Choroid plexus epithelial cell (primary cell): Measurements from ENCODE around the gene ARHGAP26.
A peak's percentile ranks its signal among the peaks of the same experiment; 100 is the strongest.

Source experiments
- DNase-seq: peaks from one replicate; pipeline ENCODE4 v3.0.0-alpha.2; 2010; ENCODE audit warnings: low read depth
- H3K4me3 ChIP-seq: 2 replicates; pipeline ENCODE4 v1.5.1; 2011; ENCODE audit warnings: low read depth, mild to moderate bottlenecking, control low read depth, low read length, moderate library complexity
- TF ChIP-seq, protein P1 (sequence below): conservative IDR thresholded peaks from 2 replicates; pipeline ENCODE4 v1.5.1; 2011; ENCODE audit warnings: low read depth, mild to moderate bottlenecking, control low read depth, inconsistent platforms, low read length, moderate library complexity

ARHGAP26 gene

DNA sequence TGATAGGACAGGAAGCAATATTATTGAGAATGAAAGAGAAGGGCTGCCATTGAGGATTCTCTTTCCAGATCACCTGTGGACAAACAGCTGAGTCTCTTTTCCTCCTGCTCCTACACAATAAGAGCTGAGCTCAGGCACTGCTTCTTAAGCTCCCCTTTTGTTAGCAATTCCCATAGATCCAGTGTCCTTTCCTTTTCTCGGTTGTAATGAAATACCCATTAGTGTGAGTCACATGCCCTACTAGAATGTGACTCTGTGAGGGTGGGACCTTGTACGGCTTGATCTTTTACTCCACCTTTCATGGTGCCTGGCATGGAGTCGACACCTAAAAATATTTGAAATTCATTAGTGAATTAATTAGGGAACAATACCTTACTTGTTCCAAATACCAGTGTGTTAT lies 364.1 kb downstream of the ARHGAP26 start:
- DNase-seq = no peak
- TF ChIP-seq, protein P1, sequence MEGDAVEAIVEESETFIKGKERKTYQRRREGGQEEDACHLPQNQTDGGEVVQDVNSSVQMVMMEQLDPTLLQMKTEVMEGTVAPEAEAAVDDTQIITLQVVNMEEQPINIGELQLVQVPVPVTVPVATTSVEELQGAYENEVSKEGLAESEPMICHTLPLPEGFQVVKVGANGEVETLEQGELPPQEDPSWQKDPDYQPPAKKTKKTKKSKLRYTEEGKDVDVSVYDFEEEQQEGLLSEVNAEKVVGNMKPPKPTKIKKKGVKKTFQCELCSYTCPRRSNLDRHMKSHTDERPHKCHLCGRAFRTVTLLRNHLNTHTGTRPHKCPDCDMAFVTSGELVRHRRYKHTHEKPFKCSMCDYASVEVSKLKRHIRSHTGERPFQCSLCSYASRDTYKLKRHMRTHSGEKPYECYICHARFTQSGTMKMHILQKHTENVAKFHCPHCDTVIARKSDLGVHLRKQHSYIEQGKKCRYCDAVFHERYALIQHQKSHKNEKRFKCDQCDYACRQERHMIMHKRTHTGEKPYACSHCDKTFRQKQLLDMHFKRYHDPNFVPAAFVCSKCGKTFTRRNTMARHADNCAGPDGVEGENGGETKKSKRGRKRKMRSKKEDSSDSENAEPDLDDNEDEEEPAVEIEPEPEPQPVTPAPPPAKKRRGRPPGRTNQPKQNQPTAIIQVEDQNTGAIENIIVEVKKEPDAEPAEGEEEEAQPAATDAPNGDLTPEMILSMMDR = no peak
- H3K4me3 ChIP-seq = no peak overlapping the region

DNA sequence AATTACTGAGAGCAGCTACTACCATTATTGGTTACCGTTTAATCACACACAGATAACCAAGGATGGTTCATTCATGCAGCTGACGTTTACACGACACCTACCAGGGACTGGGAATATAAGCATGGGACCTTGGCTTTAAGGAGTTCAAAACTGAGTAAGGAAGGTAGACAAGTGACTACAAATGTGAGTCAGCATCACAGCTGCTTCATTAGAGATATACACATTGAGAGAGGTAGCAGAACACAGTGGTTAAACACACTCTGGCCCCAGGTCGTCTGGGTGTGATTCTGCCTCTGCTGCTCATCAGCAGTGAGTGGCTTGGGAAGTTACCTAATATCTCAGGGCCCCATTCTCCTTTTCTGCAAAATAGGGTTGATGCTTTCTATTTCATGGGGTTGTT lies 364.7 kb downstream of the ARHGAP26 start:
- no peak overlapping the region for H3K4me3 ChIP-seq
- DNase-seq = no peak
- TF ChIP-seq, protein P1 = no peak

DNA sequence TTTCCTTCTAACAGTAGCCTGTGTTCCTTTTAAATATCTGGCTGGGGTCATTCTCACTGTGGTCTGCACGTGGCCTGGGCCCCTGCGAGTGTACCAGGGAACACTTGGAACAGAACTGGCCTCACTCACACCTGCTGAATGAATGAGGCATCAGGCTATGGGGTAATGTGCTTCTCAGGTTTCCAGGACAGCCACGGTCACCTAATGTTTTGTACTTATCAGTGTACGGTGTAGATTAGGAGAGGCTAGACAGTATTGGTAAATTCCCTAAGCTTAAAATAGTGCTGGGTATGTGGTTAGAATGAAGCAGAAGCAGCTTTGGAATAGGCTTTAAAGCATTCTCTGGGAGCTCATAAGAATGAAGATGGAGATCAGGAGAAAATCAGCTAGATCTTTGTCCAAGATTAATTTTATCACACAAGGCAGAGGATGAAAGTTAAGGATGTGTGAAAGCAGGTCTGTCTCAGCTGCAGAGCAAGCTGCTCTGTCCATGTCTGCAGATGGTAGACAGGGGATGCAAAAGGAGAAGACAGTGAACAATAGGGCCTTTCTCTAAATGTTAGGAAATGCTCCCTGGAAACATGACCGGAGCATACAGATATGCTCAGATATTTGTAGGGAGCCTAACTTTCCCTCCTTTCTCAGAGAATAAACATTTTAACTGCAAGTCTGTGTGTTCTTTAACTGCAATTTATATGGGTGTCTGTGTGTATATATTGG lies 365.8 kb downstream of the ARHGAP26 start:
- peak; percentile 32 for DNase-seq

DNA sequence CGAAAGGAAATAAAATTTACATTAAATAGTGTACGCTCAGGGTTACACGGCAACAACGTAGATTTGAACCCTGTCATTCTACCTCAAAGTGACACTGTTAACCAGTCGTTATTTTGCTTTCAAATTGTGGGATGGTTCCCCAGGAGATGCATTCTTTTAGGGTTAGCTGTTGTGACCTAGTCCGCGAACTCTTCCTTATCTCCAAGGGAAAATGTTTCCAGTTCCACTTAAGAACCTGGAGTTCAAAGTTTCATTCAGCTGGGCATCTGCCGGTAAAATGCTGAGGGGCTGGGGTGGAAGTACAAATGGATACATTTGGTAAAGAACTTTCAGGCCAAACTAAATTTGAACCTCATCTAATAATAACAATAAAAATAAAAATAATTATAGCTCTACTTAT lies 368.7 kb downstream of the ARHGAP26 start:
- TF ChIP-seq, protein P1 = no peak
- H3K4me3 ChIP-seq = no peak overlapping the region
- DNase-seq = peak; percentile 17

More for the DNA sequence above, 365.8 kb downstream of the ARHGAP26 start:
- no peak overlapping the region for H3K4me3 ChIP-seq
- TF ChIP-seq, protein P1 = no peak

DNA sequence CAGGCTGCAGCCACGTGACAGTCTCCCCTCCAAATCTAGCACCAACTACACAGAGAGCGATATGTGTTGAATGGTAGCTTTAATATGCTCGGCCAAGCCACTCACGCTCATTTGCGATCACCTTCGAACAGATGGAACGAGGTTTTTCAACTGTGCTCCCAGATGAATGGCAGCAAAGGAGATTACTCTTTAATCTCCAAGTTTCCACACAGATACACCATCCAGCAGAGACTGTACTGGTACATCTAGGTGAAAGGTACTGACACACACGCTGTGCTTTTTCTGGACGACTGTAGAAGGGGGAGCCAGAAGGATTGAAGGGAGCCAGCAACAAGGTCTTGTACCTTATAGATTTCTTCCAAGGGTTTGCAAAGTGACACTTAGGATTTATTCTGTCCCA lies 369.4 kb downstream of the ARHGAP26 start:
- no peak for DNase-seq

DNA sequence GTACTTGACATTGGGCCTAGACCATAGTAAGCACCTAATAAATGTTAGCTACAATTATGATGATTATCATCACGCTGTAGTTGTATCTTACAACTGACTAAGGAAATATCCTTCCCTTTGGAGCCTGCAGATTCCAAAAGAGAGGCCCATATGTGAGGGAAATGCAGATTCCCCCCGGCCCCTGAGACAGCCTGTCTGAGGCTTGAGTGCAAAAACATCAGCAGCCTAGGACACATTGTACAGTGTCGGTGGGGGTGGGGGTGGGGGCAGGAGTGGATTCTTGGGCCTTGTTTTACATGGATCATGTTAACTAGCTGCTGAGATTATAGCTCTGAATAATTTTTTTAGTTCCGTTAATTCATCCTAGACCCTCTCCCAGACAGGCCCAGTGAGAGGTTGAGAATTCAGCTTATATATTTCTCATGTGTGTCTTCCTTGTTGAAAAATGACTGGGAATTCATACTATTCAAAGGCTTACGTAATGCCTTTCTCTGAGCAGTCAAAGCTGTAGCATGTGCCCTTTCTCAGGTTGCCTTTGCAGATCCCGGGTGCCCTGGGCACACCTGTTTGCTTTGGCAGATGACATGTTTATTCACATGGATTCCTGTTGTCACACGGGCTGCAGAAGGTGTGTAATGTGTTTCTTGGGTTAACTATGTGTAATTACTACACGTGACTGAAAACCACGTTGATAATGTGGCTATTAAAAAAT lies 370.5 kb downstream of the ARHGAP26 start:
- TF ChIP-seq, protein P1 = no peak
- peak; percentile 18 for DNase-seq
- H3K4me3 ChIP-seq = no peak overlapping the region

More for the DNA sequence above, 369.4 kb downstream of the ARHGAP26 start:
- no peak overlapping the region for H3K4me3 ChIP-seq
- TF ChIP-seq, protein P1 = no peak
